SU-DHL-6 (cell line): Measurements from ENCODE around the gene ARHGEF16.

Experiments used
- H2AFZ ChIP-seq: fragments of 200-600 bp; sonication (generic); 2 replicates; pipeline ENCODE4 v1.6.1; 2014; ENCODE audit warnings: low read depth, mild to moderate bottlenecking, moderate library complexity, mixed read lengths, antibody characterized with exemption, low read length; ENCODE audit not compliant: severe bottlenecking
- H3F3A ChIP-seq: fragments of 200-600 bp; shearing (Covaris generic); 2 replicates; pipeline ENCODE4 v1.6.0; 2016; ENCODE audit warnings: antibody characterized with exemption, mild to moderate bottlenecking; ENCODE audit not compliant: insufficient read depth
- H3K27ac ChIP-seq: fragments of 200-600 bp; sonication (generic); 2 replicates; pipeline ENCODE4 v1.5.1; 2016; ENCODE audit warnings: low read depth, mild to moderate bottlenecking, low read length, moderate library complexity, mixed read lengths
- H3K27me3 ChIP-seq: fragments of 200-600 bp; sonication (generic), shearing (Covaris generic); 2 replicates; pipeline ENCODE4 v1.6.0; 2014; ENCODE audit warnings: mild to moderate bottlenecking, low read length
- H3K36me3 ChIP-seq: fragments of 200-600 bp; sonication (generic); 2 replicates; pipeline ENCODE4 v1.6.1; 2014; ENCODE audit warnings: mild to moderate bottlenecking, low read length, mixed read lengths
- H3K4me2 ChIP-seq: fragments of 300-600, 200-600 bp; shearing (Covaris generic), sonication (generic); 2 replicates; pipeline ENCODE4 v1.6.0; 2014; ENCODE audit warnings: low read length, low read depth, mild to moderate bottlenecking; ENCODE audit not compliant: poor library complexity, severe bottlenecking
- H3K4me3 ChIP-seq: fragments of 200-600 bp; sonication (generic); 2 replicates; pipeline ENCODE4 v1.5.1; 2014; ENCODE audit warnings: antibody characterized with exemption, low read length, mild to moderate bottlenecking, mixed read lengths; ENCODE audit not compliant: insufficient read depth, poor library complexity, severe bottlenecking
- H3K79me2 ChIP-seq: fragments of 200-600 bp; sonication (generic); 2 replicates; pipeline ENCODE4 v1.6.1; 2014; ENCODE audit warnings: mild to moderate bottlenecking, low read length, moderate library complexity; ENCODE audit not compliant: insufficient read depth
- H3K9ac ChIP-seq: fragments of 200-600 bp; sonication (generic); 2 replicates; pipeline ENCODE4 v1.7.0; 2014; ENCODE audit warnings: mild to moderate bottlenecking, low read length
- H3K9me2 ChIP-seq: fragments of 200-600 bp; sonication (generic); replicated peaks from 2 replicates; pipeline ENCODE4 v1.6.1; 2014; ENCODE audit warnings: low read length; ENCODE audit not compliant: insufficient read depth
- H3K9me3 ChIP-seq: fragments of 200-600 bp; sonication (generic); 2 replicates; pipeline ENCODE4 v1.6.1; 2014; ENCODE audit warnings: low read length, mixed read lengths; ENCODE audit not compliant: insufficient read depth
- H4K20me1 ChIP-seq: fragments of 200-600 bp; sonication (generic); 2 replicates; pipeline ENCODE4 v1.6.1; 2014; ENCODE audit warnings: low read depth, mild to moderate bottlenecking, antibody characterized with exemption, low read length, moderate library complexity, mixed read lengths
- EZH2phosphoT487 ChIP-seq: fragments of 200-600 bp; sonication (generic), shearing (Covaris generic); conservative IDR thresholded peaks from 2 replicates; pipeline ENCODE4 v1.6.1; 2018; ENCODE audit warnings: mild to moderate bottlenecking, antibody characterized with exemption, low read length, moderate library complexity, mixed read lengths
- TF ChIP-seq, protein P1 (sequence below): fragments of 200-600 bp; sonication (generic); IDR thresholded peaks from one replicate; pipeline ENCODE4 v1.5.1; 2017; ENCODE audit warnings: antibody characterized with exemption, mild to moderate bottlenecking, low read length, moderate library complexity; ENCODE audit not compliant: insufficient read depth, poor library complexity, severe bottlenecking

The ARHGEF16 gene

DNA sequence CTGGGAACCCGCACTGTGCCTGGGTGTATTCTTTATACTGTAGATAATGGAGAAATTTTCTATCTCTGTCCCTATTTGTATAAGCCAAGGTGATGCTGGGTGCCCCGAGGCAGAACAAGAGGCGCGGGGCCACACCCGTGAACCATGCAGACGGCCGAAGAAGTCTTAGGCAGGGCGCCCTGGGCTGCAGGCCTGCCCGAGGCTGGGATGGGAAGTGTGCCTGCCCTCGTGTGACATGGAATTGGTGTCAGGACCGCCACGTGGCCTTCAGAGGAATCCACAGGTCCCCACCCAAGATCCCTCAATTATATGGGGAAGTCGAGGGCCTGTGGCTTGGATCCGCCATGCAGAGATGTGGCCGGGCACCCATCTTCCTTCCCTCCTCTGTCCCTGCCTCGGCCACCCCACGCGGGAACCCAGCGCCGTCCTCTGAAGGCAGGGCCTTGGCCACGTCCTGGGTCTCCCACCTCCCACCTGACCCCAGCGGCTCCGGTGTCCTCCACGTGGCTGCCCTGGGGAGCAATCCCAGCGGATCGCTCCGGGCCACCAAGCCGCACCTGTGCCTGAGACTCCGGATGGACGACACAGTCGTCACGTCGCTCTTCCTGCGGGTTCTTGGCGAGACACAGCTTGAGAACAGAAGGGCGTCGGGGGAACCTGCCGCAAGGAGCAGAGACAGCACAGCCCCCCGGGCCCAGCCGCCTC lies 19.9 kb upstream of the ARHGEF16 start:
- H2AFZ ChIP-seq = no peak overlapping the region
- H3K4me2 ChIP-seq = no peak overlapping the region
- H3K4me3 ChIP-seq = no peak overlapping the region
- TF ChIP-seq, protein P1, sequence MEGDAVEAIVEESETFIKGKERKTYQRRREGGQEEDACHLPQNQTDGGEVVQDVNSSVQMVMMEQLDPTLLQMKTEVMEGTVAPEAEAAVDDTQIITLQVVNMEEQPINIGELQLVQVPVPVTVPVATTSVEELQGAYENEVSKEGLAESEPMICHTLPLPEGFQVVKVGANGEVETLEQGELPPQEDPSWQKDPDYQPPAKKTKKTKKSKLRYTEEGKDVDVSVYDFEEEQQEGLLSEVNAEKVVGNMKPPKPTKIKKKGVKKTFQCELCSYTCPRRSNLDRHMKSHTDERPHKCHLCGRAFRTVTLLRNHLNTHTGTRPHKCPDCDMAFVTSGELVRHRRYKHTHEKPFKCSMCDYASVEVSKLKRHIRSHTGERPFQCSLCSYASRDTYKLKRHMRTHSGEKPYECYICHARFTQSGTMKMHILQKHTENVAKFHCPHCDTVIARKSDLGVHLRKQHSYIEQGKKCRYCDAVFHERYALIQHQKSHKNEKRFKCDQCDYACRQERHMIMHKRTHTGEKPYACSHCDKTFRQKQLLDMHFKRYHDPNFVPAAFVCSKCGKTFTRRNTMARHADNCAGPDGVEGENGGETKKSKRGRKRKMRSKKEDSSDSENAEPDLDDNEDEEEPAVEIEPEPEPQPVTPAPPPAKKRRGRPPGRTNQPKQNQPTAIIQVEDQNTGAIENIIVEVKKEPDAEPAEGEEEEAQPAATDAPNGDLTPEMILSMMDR = no peak
- TF ChIP-seq EZH2phosphoT487 = no peak
- no peaks in the 10 kb centered on the region for H4K20me1 ChIP-seq
- no peak overlapping the region for H3K27ac ChIP-seq
- H3K79me2 ChIP-seq = no peaks in the 10 kb centered on the region
- H3K27me3 ChIP-seq = no peaks in the 10 kb centered on the region
- H3K36me3 ChIP-seq = no peaks in the 10 kb centered on the region
- H3K9ac ChIP-seq = no peak overlapping the region
- H3F3A ChIP-seq = no peaks in the 10 kb centered on the region
- H3K9me3 ChIP-seq = no peaks in the 10 kb centered on the region
- no peaks in the 10 kb centered on the region for H3K9me2 ChIP-seq

DNA sequence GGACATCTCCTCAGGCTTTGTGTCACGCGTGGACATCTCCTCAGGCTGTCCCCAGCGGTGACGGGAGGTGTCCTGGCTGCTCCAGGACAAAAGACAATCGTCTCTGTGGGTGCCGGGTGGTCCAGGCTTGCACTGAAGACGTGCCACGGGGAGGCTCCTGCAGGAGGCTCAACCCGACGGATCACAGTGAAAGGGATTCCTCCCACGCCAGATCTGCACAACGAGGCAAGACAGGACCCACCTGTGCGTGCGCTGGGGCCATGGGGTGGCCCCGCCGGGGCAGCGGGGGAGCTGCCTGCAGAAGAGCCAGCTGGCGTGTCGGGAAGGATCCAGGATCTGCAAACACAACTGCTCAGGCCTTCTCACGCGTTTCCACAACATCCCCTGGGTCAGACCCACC lies 18.8 kb upstream of the ARHGEF16 start:
- Histone ChIP-seq H4K20me1 (no peaks in the 10 kb centered on the region), H3F3A (no peaks in the 10 kb centered on the region), H3K27me3 (no peaks in the 10 kb centered on the region), H3K79me2 (no peaks in the 10 kb centered on the region), H3K4me2 (no peak overlapping the region), H3K27ac (no peak overlapping the region), H3K9ac (no peak overlapping the region), H3K4me3 (no peak overlapping the region), H3K9me2 (no peaks in the 10 kb centered on the region), H3K36me3 (no peaks in the 10 kb centered on the region), H3K9me3 (no peaks in the 10 kb centered on the region), H2AFZ (no peak overlapping the region)
- TF ChIP-seq, protein P1 = no peak
- TF ChIP-seq EZH2phosphoT487 = no peak

DNA sequence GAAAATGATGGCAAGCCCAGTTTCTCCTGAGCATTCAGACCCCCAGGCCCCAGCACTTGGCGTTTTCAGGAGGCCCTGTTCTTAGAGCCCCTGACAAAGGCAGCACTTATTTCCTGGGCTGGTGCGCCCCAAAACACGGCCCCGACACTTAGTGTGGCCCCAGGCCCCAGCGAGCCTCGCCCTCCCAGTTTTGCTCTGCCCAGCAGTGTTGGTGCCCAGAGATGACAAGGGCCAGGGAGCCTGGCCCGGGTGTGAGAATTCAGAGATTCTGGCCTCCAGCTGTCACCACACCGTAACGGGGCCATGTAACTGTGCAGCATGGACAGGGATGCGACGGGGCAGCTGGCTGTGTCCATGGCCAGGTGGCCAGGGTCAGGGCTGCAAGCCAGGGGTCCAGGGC lies 18.0 kb upstream of the ARHGEF16 start:
- TF ChIP-seq EZH2phosphoT487 = no peak
- TF ChIP-seq, protein P1 = no peak
- no peak overlapping the region for H2AFZ ChIP-seq

More for the DNA sequence above, 18.0 kb upstream of the ARHGEF16 start:
- no peaks in the 10 kb centered on the region for H3K9me3 ChIP-seq
- H3K27me3 ChIP-seq = no peaks in the 10 kb centered on the region
- H3K4me3 ChIP-seq = no peak overlapping the region
- H3K4me2 ChIP-seq = no peak overlapping the region
- no peaks in the 10 kb centered on the region for H4K20me1 ChIP-seq
- no peak overlapping the region for H3K9ac ChIP-seq
- H3K79me2 ChIP-seq = no peaks in the 10 kb centered on the region
- H3K9me2 ChIP-seq = no peaks in the 10 kb centered on the region
- no peaks in the 10 kb centered on the region for H3K36me3 ChIP-seq
- H3K27ac ChIP-seq = no peak overlapping the region
- H3F3A ChIP-seq = no peaks in the 10 kb centered on the region
